Thoracic aorta (tissue), 2 donors: ENCODE results near the gene NPAS3. TPM values are rescaled to one million over a fixed set of nuclear protein-coding genes. Genes with fewer than 3 reads are reported as not detected.

Experiments used
- ATAC-seq: fragments of 150-250 bp; one replicate; pipeline ENCODE4 v1.8.0; 2017; ENCODE audit warnings: low read depth; ENCODE audit not compliant: insufficient number of reproducible peaks, low FRiP score
- DNase-seq: peaks from one replicate; pipeline ENCODE4 v3.0.0-alpha.2; 2020; ENCODE audit warnings: low spot score
- H3K27ac ChIP-seq, 2 donors: fragments of 200-600 bp; sonication (generic); 1 replicate in 1 of 2; 2 replicates in 1 of 2; pipeline ENCODE4 v1.5.1; 2016; ENCODE audit warnings: mild to moderate bottlenecking in 2 of 2, moderate library complexity in 2 of 2
- H3K27me3 ChIP-seq: fragments of 200-600 bp; sonication (generic); replicated peaks from 2 replicates; pipeline ENCODE4 v1.6.0; 2016; ENCODE audit warnings: mild to moderate bottlenecking; ENCODE audit not compliant: insufficient read depth
- H3K36me3 ChIP-seq: fragments of 200-600 bp; sonication (generic); one replicate; pipeline ENCODE4 v1.5.1; 2016
- H3K4me1 ChIP-seq, 2 donors: fragments of 200-600 bp; sonication (generic); 1 replicate in 1 of 2; 2 replicates in 1 of 2; pipeline versions ENCODE4 v1.5.1 to v1.6.0; 2016; ENCODE audit warnings: low read depth in 2 of 2, mild to moderate bottlenecking in 1 of 2; ENCODE audit not compliant: control insufficient read depth in 1 of 2
- H3K4me3 ChIP-seq: fragments of 200-600 bp; sonication (generic); 2 replicates; pipeline ENCODE4 v1.5.1; 2016; ENCODE audit warnings: mild to moderate bottlenecking
- H3K9me3 ChIP-seq: fragments of 200-600 bp; sonication (generic); 2 replicates; pipeline ENCODE4 v1.5.1; 2016
- CTCF ChIP-seq: fragments of 200-600 bp; sonication (generic); IDR thresholded peaks from one replicate; pipeline ENCODE4 v1.5.1; 2019; ENCODE audit warnings: antibody characterized with exemption
- total RNA-seq, 2 donors: library from RNA; depleted of rRNA; stranded (reverse); fragments of >200 nt; gene quantifications; one replicate each; pipeline versions ENCODE4 v1.1.0 to v1.2.3, GENCODE V29; 2016

NPAS3 gene
- total RNA-seq, 2 donors from 2014 or later: 1.1 TPM; not detected in 1

- no peak for TF ChIP-seq CTCF
- DNase-seq: no peak
- ATAC-seq: no peak
- Histone ChIP-seq H3K36me3 (no peaks in the 10 kb centered on the region), H3K27ac (no peak overlapping the region), H3K27me3 (no peaks in the 10 kb centered on the region), H3K9me3 (no peaks in the 10 kb centered on the region), H3K4me3 (no peak overlapping the region), H3K4me1 (no peaks in the 10 kb centered on the region)
Measured at GRCh38 chr14:33194551-33194950, 255.9 kb downstream of the NPAS3 start.

- DNase-seq: no peak
- H3K27ac ChIP-seq: no peak overlapping the region
- H3K4me1 ChIP-seq: no peaks in the 10 kb centered on the region
- no peaks in the 10 kb centered on the region for H3K27me3 ChIP-seq
- H3K4me3 ChIP-seq: no peak overlapping the region
- no peak for ATAC-seq
- no peaks in the 10 kb centered on the region for H3K9me3 ChIP-seq
- no peak for TF ChIP-seq CTCF
- H3K36me3 ChIP-seq: no peaks in the 10 kb centered on the region
Measured at GRCh38 chr14:33198684-33199083, 260.0 kb downstream of the NPAS3 start.

- no peak for ATAC-seq
- no peak for TF ChIP-seq CTCF
- no peak overlapping the region for H3K4me3 ChIP-seq
- H3K36me3 ChIP-seq: no peaks in the 10 kb centered on the region
- no peaks in the 10 kb centered on the region for H3K27me3 ChIP-seq
- no peak overlapping the region for H3K27ac ChIP-seq
- DNase-seq: no peak
- H3K9me3 ChIP-seq: no peaks in the 10 kb centered on the region
- H3K4me1 ChIP-seq: no peaks in the 10 kb centered on the region
Measured at GRCh38 chr14:33201116-33201515, 262.4 kb downstream of the NPAS3 start.

DNA sequence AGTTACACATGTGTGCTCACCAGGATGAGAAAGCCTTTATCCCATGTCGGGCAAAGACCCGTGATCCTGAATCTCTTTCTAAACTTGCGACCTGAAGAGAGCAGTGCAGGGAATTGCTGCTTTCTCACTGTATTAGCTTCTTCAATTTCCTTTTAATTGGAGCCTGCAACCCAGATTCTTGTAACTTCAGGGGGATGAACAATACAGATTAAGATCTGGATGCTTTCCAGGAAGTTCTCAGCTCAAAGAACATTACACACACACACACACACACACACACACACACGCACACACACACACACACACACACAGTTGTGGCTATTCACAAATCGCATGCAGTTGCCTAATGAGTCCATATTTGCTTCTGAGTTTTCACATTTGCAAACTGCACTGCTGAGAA is 268.3 kb downstream of the NPAS3 start:
- Histone ChIP-seq H3K9me3 (no peaks in the 10 kb centered on the region), H3K27ac (no peak overlapping the region), H3K4me3 (no peak overlapping the region), H3K4me1 (no peaks in the 10 kb centered on the region), H3K36me3 (no peaks in the 10 kb centered on the region), H3K27me3 (no peaks in the 10 kb centered on the region)
- ATAC-seq: no peak
- no peak for TF ChIP-seq CTCF
- DNase-seq: no peak

- TF ChIP-seq CTCF: no peak
Measured at GRCh38 chr14:33207467-33208017, 268.9 kb downstream of the NPAS3 start.

More at GRCh38 chr14:33207467-33208017, 268.9 kb downstream of the NPAS3 start:
- Histone ChIP-seq H3K27me3 (no peaks in the 10 kb centered on the region), H3K36me3 (no peaks in the 10 kb centered on the region), H3K9me3 (no peaks in the 10 kb centered on the region), H3K4me3 (no peak overlapping the region), H3K27ac (no peak overlapping the region), H3K4me1 (no peaks in the 10 kb centered on the region)
- DNase-seq (no peak), ATAC-seq (no peak)
